ENCODE measurements around the gene ATPAF1. TPM values are rescaled to one million over a fixed set of nuclear protein-coding genes. Genes with fewer than 3 reads are reported as not detected.

ATPAF1 gene
- total RNA-seq, 1 donor from 2014 or later: 19.3 TPM

DNA sequence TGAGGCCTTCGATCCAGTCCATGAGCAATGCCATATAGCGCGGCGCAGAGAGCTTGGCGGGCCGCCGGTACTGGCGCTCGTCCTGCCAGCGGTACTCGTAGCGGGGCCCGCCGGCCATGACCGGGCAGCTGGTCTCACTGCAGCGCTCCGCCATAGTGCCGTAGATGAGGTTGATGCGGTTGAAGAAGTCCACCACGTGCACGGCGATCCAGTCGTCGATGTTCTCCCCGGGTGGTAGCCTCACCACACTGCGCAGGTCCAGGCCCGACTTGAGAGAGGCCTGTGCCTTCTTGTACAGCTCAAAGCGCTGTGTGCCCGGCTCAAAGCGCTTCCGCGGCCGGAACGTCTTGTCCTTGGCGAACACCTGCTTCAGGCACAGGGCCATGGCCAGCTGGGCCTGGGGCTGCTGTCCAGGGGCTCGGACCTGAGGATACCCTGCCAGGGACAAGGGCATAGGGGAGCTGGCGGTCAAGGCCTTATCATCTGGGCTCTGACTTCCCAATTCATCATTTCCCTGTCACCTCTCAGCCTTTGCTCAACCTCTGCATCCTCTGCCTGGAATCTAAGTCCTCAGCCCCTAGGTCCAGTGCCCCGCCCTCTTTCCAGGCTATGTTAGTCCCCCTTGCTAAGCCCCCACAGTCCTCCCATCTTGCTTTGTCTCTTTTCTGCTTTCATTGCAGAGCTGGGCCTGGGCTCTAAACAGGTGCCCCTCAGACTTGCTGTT, 55.1 kb downstream of the ATPAF1 start:
- Histone ChIP-seq H3K36me3 (ENCODE audit: insufficient read depth, low read length) (no peaks in the 10 kb centered on the region), H3K4me1 (ENCODE audit: insufficient read depth, low read length) (peaks cover 16% of the 10 kb centered on the region), H3K9ac (ENCODE audit: low read length) (no peak overlapping the region), H2AFZ (ENCODE audit: low read depth, low read length) (no peak overlapping the region), H3K4me3 (ENCODE audit: insufficient read depth, low read depth, low read length) (no peak overlapping the region), H3K9me3 (ENCODE audit: insufficient read depth, low read depth, low read length) (no peaks in the 10 kb centered on the region), H4K20me1 (ENCODE audit: insufficient read depth, low read length) (peaks cover 19% of the 10 kb centered on the region), H3K27ac (ENCODE audit: low read depth, low read length) (no peak overlapping the region), H3K79me2 (ENCODE audit: insufficient read depth, low read length) (peaks cover 7% of the 10 kb centered on the region), H3K4me2 (ENCODE audit: low read length) (peak overlapping the region; percentile 41), H3K27me3 (ENCODE audit: insufficient read depth, low read length) (no peaks in the 10 kb centered on the region)
- Mint-ChIP-seq H3K36me3 (ENCODE audit: low read depth, unreplicated experiment) (peaks cover 22% of the 10 kb centered on the region), H3K9me3 (ENCODE audit: unreplicated experiment) (no peaks in the 10 kb centered on the region), H3K27ac (ENCODE audit: unreplicated experiment) (no peak overlapping the region), H3K4me3 (ENCODE audit: unreplicated experiment) (peak overlapping the region; percentile 8), H3K4me1 (ENCODE audit: low read depth, unreplicated experiment) (peaks cover 19% of the 10 kb centered on the region), H3K27me3 (ENCODE audit: low read depth, unreplicated experiment) (peaks cover 2% of the 10 kb centered on the region)
- no peak for FAIRE-seq
- DNase-seq (ENCODE audit: low read depth): no peak
- no peak for TF ChIP-seq EZH2 (IDR thresholded peaks at IDR 0.05; ENCODE audit: insufficient read depth, low read length)
- TF ChIP-seq, protein P1, sequence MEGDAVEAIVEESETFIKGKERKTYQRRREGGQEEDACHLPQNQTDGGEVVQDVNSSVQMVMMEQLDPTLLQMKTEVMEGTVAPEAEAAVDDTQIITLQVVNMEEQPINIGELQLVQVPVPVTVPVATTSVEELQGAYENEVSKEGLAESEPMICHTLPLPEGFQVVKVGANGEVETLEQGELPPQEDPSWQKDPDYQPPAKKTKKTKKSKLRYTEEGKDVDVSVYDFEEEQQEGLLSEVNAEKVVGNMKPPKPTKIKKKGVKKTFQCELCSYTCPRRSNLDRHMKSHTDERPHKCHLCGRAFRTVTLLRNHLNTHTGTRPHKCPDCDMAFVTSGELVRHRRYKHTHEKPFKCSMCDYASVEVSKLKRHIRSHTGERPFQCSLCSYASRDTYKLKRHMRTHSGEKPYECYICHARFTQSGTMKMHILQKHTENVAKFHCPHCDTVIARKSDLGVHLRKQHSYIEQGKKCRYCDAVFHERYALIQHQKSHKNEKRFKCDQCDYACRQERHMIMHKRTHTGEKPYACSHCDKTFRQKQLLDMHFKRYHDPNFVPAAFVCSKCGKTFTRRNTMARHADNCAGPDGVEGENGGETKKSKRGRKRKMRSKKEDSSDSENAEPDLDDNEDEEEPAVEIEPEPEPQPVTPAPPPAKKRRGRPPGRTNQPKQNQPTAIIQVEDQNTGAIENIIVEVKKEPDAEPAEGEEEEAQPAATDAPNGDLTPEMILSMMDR (IDR thresholded peaks at IDR 0.05; ENCODE audit: insufficient read depth, low read depth, low read length): no peak

DNA sequence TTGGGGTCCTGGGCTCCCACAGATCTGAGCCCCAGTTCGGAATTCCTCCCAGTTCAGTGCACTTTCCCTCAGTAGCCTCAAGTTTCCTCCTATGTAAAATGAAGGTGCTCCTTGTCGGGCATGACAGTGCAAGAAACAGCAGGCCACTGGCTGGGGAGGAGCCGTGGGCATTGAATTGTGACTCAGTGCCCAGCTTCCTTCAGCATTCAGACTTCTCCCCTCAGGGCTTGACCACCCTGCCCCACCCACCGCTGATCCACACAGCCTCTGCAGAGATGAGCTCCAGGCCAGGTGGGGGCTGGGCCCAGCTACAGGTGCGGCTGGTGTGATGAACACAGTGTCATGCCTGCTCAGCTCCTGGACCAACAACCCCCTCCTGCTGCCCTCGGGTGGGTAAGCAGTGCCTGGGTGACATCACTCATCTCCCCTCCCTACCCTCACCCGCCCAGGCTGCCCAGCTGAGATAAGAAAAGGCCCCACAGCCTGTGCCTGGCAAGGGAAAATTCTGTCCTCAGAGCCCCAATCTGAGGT, 56.4 kb downstream of the ATPAF1 start:
- Histone ChIP-seq H3K27ac (ENCODE audit: low read depth, low read length) (no peak overlapping the region), H3K9me3 (ENCODE audit: insufficient read depth, low read depth, low read length) (no peaks in the 10 kb centered on the region), H3K4me2 (ENCODE audit: low read length) (peak overlapping the region; percentile 32), H3K79me2 (ENCODE audit: insufficient read depth, low read length) (peaks cover 7% of the 10 kb centered on the region), H3K4me3 (ENCODE audit: insufficient read depth, low read depth, low read length) (no peak overlapping the region), H3K36me3 (ENCODE audit: insufficient read depth, low read length) (no peaks in the 10 kb centered on the region), H4K20me1 (ENCODE audit: insufficient read depth, low read length) (peaks cover 19% of the 10 kb centered on the region), H2AFZ (ENCODE audit: low read depth, low read length) (no peak overlapping the region), H3K9ac (ENCODE audit: low read length) (peak overlapping the region; percentile 6), H3K27me3 (ENCODE audit: insufficient read depth, low read length) (no peaks in the 10 kb centered on the region), H3K4me1 (ENCODE audit: insufficient read depth, low read length) (peaks cover 13% of the 10 kb centered on the region)
- TF ChIP-seq, protein P1 (IDR thresholded peaks at IDR 0.05; ENCODE audit: insufficient read depth, low read depth, low read length): no peak
- no peak for TF ChIP-seq EZH2 (IDR thresholded peaks at IDR 0.05; ENCODE audit: insufficient read depth, low read length)
- FAIRE-seq: no peak
- no peak for DNase-seq (ENCODE audit: low read depth)
- H3K36me3 Mint-ChIP-seq (ENCODE audit: low read depth, unreplicated experiment): peaks cover 25% of the 10 kb centered on the region
- no peak overlapping the region for H3K27ac Mint-ChIP-seq (ENCODE audit: unreplicated experiment)
- peaks cover 19% of the 10 kb centered on the region for H3K4me1 Mint-ChIP-seq (ENCODE audit: low read depth, unreplicated experiment)
- no peaks in the 10 kb centered on the region for H3K9me3 Mint-ChIP-seq (ENCODE audit: unreplicated experiment)
- H3K27me3 Mint-ChIP-seq (ENCODE audit: low read depth, unreplicated experiment): no peaks in the 10 kb centered on the region
- no peak overlapping the region for H3K4me3 Mint-ChIP-seq (ENCODE audit: unreplicated experiment)
